HEK293 (cell line): Measurements from ENCODE around the gene SLC39A3.
A peak's percentile ranks its signal among the peaks of the same experiment; 100 is the strongest.

Experiments used
- BCL11B ChIP-seq: fragments of 450-650 bp; formaldehyde crosslinking; IDR thresholded peaks from 2 replicates; pipeline ENCODE4 v1.5.1; 2016; ENCODE audit warnings: low read depth, missing biosample characterization, missing genetic modification characterization
- GLIS1 ChIP-seq: fragments of 450-650 bp; formaldehyde crosslinking; IDR thresholded peaks from 2 replicates; pipeline ENCODE4 v1.5.1; 2016; ENCODE audit warnings: missing biosample characterization, missing genetic modification characterization
- GLIS2 ChIP-seq: fragments of 450-650 bp; formaldehyde crosslinking; IDR thresholded peaks from 2 replicates; pipeline ENCODE4 v1.5.1; 2016; ENCODE audit warnings: missing biosample characterization, missing genetic modification characterization
- KLF1 ChIP-seq: fragments of 450-650 bp; formaldehyde crosslinking; IDR thresholded peaks from 2 replicates; pipeline ENCODE4 v1.5.1; 2016; ENCODE audit warnings: missing biosample characterization, missing genetic modification characterization
- SETDB1 ChIP-seq: IDR thresholded peaks from one replicate; pipeline ENCODE4 v1.6.1; 2017; ENCODE audit warnings: mild to moderate bottlenecking, low read length, moderate library complexity, mixed read lengths; ENCODE audit not compliant: insufficient read length
- SP3 ChIP-seq: fragments of 450-650 bp; formaldehyde crosslinking; IDR thresholded peaks from 2 replicates; pipeline ENCODE4 v1.5.1; 2016; ENCODE audit warnings: missing biosample characterization, missing genetic modification characterization
- SP7 ChIP-seq: fragments of 450-650 bp; formaldehyde crosslinking; IDR thresholded peaks from 2 replicates; pipeline ENCODE4 v1.5.1; 2016; ENCODE audit warnings: missing biosample characterization, missing genetic modification characterization
- YY1 ChIP-seq: fragments of 450-650 bp; formaldehyde crosslinking; IDR thresholded peaks from 2 replicates; pipeline ENCODE4 v1.5.1; 2018; ENCODE audit warnings: missing biosample characterization, missing genetic modification characterization
- YY2 ChIP-seq: fragments of 450-650 bp; formaldehyde crosslinking; IDR thresholded peaks from 2 replicates; pipeline ENCODE4 v1.5.1; 2016; ENCODE audit warnings: missing biosample characterization, missing genetic modification characterization
- ZBTB17 ChIP-seq: fragments of 450-650 bp; formaldehyde crosslinking; IDR thresholded peaks from 2 replicates; pipeline ENCODE4 v1.5.1; 2016; ENCODE audit warnings: missing biosample characterization, missing genetic modification characterization
- ZBTB48 ChIP-seq: fragments of 450-650 bp; formaldehyde crosslinking; IDR thresholded peaks from 2 replicates; pipeline ENCODE4 v1.5.1; 2016; ENCODE audit warnings: missing biosample characterization, missing genetic modification characterization
- ZEB2 ChIP-seq: fragments of 450-650 bp; formaldehyde crosslinking; IDR thresholded peaks from 2 replicates; pipeline ENCODE4 v1.5.1; 2016; ENCODE audit warnings: missing biosample characterization, missing genetic modification characterization
- ZFHX2 ChIP-seq: fragments of 450-650 bp; formaldehyde crosslinking; conservative IDR thresholded peaks from 2 replicates; pipeline ENCODE4 v1.5.1; 2016; ENCODE audit warnings: missing biosample characterization, missing genetic modification characterization
- ZFP69B ChIP-seq: fragments of 450-650 bp; formaldehyde crosslinking; IDR thresholded peaks from 2 replicates; pipeline ENCODE4 v1.5.1; 2016; ENCODE audit warnings: missing biosample characterization, missing genetic modification characterization
- ZNF2 ChIP-seq: fragments of 450-650 bp; formaldehyde crosslinking; IDR thresholded peaks from 2 replicates; pipeline ENCODE4 v1.5.1; 2016; ENCODE audit warnings: missing biosample characterization, missing genetic modification characterization
- ZNF335 ChIP-seq: fragments of 450-650 bp; formaldehyde crosslinking; conservative IDR thresholded peaks from 2 replicates; pipeline ENCODE4 v1.5.1; 2016; ENCODE audit warnings: missing biosample characterization, missing genetic modification characterization
- ZNF354C ChIP-seq: fragments of 450-650 bp; formaldehyde crosslinking; IDR thresholded peaks from 2 replicates; pipeline ENCODE4 v1.5.1; 2016; ENCODE audit warnings: missing biosample characterization, missing genetic modification characterization, low read depth, borderline replicate concordance
- ZNF560 ChIP-seq: fragments of 450-650 bp; formaldehyde crosslinking; IDR thresholded peaks from 2 replicates; pipeline ENCODE4 v1.5.1; 2017; ENCODE audit warnings: missing biosample characterization, missing genetic modification characterization, borderline replicate concordance
- ZNF600 ChIP-seq: fragments of 450-650 bp; formaldehyde crosslinking; IDR thresholded peaks from 2 replicates; pipeline ENCODE4 v1.5.1; 2016; ENCODE audit warnings: missing biosample characterization, missing genetic modification characterization
- ZNF629 ChIP-seq: fragments of 450-650 bp; formaldehyde crosslinking; IDR thresholded peaks from 2 replicates; pipeline ENCODE4 v1.5.1; 2017; ENCODE audit warnings: missing biosample characterization, missing genetic modification characterization
- ZNF747 ChIP-seq: fragments of 450-650 bp; formaldehyde crosslinking; IDR thresholded peaks from 2 replicates; pipeline ENCODE4 v1.5.1; 2016; ENCODE audit warnings: missing biosample characterization, missing genetic modification characterization
- ZSCAN16 ChIP-seq: fragments of 450-650 bp; formaldehyde crosslinking; IDR thresholded peaks from 2 replicates; pipeline ENCODE4 v1.5.1; 2016; ENCODE audit warnings: missing biosample characterization, missing genetic modification characterization
- TF ChIP-seq, protein P1 (sequence below): fragments of 450-650 bp; formaldehyde crosslinking; IDR thresholded peaks from 2 replicates; pipeline ENCODE4 v1.5.1; 2016; ENCODE audit warnings: missing biosample characterization, missing genetic modification characterization
- TF ChIP-seq, protein P2 (sequence below): fragments of 450-650 bp; formaldehyde crosslinking; IDR thresholded peaks from 2 replicates; pipeline ENCODE4 v1.5.1; 2016; ENCODE audit warnings: missing biosample characterization, missing genetic modification characterization
- TF ChIP-seq, protein P3 (sequence below): fragments of 450-650 bp; formaldehyde crosslinking; IDR thresholded peaks from 2 replicates; pipeline ENCODE4 v1.5.1; 2016; ENCODE audit warnings: missing biosample characterization, missing genetic modification characterization
- TF ChIP-seq, protein P4 (sequence below): fragments of 450-650 bp; formaldehyde crosslinking; IDR thresholded peaks from 2 replicates; pipeline ENCODE4 v1.5.1; 2016; ENCODE audit warnings: missing biosample characterization, missing genetic modification characterization
- TF ChIP-seq, protein P5 (sequence below): fragments of 450-650 bp; formaldehyde crosslinking; IDR thresholded peaks from 2 replicates; pipeline ENCODE4 v1.5.1; 2016; ENCODE audit warnings: missing biosample characterization, missing genetic modification characterization
- TF ChIP-seq, protein P6 (sequence below): fragments of 450-650 bp; formaldehyde crosslinking; IDR thresholded peaks from 2 replicates; pipeline ENCODE4 v1.5.1; 2017; ENCODE audit warnings: missing biosample characterization, missing genetic modification characterization

The SLC39A3 gene

DNA sequence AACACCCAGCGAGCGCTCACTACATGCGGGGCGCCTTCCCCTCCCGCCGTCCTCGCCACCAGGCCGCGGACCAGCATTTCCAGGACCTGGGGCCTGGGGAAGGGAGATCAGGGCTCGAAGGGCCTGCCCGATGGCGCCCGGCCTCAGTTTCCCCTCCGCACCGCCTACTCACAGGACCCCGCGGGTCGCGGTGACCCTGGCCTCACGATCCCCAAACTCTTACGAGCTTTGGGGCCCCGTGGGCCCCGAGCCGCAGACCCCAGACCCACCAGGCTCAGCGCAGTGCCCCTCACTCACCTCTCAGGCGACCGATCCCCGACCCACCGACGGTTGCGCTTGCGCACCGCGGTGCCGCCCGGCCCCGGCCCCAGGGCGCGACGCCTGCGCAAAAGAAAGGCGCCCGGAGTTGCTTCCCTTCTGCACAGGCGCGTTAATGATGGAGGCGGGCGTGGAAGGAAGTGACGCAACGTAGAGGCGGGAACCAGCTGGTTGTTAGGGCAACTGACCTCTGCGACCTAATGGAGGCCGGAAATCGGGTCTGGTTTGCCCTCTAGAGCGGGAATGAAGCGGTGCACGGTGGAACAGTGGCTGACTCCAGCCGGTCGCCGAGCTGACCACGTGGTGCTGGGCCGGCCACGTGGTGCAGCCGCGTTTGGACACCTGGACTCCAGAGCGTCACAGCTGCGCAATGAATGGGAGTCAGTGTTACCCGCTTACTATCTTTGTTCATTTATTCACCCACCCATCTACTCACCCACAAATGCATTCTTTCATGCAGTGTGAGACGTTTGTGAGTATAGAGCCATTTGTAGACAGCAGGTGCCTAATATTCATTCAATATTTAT, 43.3 kb upstream of the SLC39A3 start, which contains the start of gene SGTA (continued):
- TF ChIP-seq ZEB2 (tag by site-specific recombination), result peak; percentile 70
- TF ChIP-seq KLF1 (tag by site-specific recombination), result peak; percentile 8; the same call in 1 of the 2 replicates
- peak; percentile 68 for TF ChIP-seq SETDB1
- TF ChIP-seq, protein P1, sequence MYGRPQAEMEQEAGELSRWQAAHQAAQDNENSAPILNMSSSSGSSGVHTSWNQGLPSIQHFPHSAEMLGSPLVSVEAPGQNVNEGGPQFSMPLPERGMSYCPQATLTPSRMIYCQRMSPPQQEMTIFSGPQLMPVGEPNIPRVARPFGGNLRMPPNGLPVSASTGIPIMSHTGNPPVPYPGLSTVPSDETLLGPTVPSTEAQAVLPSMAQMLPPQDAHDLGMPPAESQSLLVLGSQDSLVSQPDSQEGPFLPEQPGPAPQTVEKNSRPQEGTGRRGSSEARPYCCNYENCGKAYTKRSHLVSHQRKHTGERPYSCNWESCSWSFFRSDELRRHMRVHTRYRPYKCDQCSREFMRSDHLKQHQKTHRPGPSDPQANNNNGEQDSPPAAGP (tag by site-specific recombination), result 0 out of 2 replicates have a peak, but pooled peaks have one; percentile 16
- peak; percentile 13 for TF ChIP-seq ZFHX2 (tag by site-specific recombination)
- peak; percentile 45; the same call in 1 of the 2 replicates for TF ChIP-seq ZBTB17 (tag by site-specific recombination)
- TF ChIP-seq YY1, result peak; percentile 81
- peak; percentile 66 for TF ChIP-seq SP7 (tag by site-specific recombination)
- TF ChIP-seq, protein P2, sequence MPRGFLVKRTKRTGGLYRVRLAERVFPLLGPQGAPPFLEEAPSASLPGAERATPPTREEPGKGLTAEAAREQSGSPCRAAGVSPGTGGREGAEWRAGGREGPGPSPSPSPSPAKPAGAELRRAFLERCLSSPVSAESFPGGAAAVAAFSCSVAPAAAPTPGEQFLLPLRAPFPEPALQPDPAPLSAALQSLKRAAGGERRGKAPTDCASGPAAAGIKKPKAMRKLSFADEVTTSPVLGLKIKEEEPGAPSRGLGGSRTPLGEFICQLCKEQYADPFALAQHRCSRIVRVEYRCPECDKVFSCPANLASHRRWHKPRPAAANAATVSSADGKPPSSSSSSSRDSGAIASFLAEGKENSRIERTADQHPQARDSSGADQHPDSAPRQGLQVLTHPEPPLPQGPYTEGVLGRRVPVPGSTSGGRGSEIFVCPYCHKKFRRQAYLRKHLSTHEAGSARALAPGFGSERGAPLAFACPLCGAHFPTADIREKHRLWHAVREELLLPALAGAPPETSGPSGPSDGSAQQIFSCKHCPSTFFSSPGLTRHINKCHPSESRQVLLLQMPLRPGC, result peak; percentile 39; the same call in 1 of the 2 replicates
- no peak for TF ChIP-seq GLIS2 (tag by site-specific recombination)
- TF ChIP-seq, protein P3, sequence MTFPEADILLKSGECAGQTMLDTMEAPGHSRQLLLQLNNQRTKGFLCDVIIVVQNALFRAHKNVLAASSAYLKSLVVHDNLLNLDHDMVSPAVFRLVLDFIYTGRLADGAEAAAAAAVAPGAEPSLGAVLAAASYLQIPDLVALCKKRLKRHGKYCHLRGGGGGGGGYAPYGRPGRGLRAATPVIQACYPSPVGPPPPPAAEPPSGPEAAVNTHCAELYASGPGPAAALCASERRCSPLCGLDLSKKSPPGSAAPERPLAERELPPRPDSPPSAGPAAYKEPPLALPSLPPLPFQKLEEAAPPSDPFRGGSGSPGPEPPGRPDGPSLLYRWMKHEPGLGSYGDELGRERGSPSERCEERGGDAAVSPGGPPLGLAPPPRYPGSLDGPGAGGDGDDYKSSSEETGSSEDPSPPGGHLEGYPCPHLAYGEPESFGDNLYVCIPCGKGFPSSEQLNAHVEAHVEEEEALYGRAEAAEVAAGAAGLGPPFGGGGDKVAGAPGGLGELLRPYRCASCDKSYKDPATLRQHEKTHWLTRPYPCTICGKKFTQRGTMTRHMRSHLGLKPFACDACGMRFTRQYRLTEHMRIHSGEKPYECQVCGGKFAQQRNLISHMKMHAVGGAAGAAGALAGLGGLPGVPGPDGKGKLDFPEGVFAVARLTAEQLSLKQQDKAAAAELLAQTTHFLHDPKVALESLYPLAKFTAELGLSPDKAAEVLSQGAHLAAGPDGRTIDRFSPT (tag by site-specific recombination), result peak; percentile 73; the same call in 1 of the 2 replicates
- peak; percentile 98 for TF ChIP-seq BCL11B
- peak; percentile 81 for TF ChIP-seq ZNF335 (tag by site-specific recombination)
- TF ChIP-seq, protein P4, sequence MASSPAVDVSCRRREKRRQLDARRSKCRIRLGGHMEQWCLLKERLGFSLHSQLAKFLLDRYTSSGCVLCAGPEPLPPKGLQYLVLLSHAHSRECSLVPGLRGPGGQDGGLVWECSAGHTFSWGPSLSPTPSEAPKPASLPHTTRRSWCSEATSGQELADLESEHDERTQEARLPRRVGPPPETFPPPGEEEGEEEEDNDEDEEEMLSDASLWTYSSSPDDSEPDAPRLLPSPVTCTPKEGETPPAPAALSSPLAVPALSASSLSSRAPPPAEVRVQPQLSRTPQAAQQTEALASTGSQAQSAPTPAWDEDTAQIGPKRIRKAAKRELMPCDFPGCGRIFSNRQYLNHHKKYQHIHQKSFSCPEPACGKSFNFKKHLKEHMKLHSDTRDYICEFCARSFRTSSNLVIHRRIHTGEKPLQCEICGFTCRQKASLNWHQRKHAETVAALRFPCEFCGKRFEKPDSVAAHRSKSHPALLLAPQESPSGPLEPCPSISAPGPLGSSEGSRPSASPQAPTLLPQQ, result peak; percentile 84
- peak; percentile 86 for TF ChIP-seq ZNF600
- TF ChIP-seq ZNF747 (tag by site-specific recombination), result no peak
- no peak for TF ChIP-seq ZNF354C (tag by site-specific recombination)
- TF ChIP-seq ZSCAN16 (tag by site-specific recombination), result no peak
- TF ChIP-seq, protein P5, sequence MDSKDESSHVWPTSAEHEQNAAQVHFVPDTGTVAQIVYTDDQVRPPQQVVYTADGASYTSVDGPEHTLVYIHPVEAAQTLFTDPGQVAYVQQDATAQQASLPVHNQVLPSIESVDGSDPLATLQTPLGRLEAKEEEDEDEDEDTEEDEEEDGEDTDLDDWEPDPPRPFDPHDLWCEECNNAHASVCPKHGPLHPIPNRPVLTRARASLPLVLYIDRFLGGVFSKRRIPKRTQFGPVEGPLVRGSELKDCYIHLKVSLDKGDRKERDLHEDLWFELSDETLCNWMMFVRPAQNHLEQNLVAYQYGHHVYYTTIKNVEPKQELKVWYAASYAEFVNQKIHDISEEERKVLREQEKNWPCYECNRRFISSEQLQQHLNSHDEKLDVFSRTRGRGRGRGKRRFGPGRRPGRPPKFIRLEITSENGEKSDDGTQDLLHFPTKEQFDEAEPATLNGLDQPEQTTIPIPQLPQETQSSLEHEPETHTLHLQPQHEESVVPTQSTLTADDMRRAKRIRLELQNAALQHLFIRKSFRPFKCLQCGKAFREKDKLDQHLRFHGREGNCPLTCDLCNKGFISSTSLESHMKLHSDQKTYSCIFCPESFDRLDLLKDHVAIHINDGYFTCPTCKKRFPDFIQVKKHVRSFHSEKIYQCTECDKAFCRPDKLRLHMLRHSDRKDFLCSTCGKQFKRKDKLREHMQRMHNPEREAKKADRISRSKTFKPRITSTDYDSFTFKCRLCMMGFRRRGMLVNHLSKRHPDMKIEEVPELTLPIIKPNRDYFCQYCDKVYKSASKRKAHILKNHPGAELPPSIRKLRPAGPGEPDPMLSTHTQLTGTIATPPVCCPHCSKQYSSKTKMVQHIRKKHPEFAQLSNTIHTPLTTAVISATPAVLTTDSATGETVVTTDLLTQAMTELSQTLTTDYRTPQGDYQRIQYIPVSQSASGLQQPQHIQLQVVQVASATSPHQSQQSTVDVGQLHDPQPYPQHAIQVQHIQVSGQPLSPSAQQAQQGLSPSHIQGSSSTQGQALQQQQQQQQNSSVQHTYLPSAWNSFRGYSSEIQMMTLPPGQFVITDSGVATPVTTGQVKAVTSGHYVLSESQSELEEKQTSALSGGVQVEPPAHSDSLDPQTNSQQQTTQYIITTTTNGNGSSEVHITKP, result peak; percentile 43; the same call in 1 of the 2 replicates
- peak; percentile 78 for TF ChIP-seq ZFP69B (tag by site-specific recombination)
- peak; percentile 85 for TF ChIP-seq ZNF629 (tag by site-specific recombination)
- peak; percentile 77 for TF ChIP-seq YY2
- TF ChIP-seq, protein P6, sequence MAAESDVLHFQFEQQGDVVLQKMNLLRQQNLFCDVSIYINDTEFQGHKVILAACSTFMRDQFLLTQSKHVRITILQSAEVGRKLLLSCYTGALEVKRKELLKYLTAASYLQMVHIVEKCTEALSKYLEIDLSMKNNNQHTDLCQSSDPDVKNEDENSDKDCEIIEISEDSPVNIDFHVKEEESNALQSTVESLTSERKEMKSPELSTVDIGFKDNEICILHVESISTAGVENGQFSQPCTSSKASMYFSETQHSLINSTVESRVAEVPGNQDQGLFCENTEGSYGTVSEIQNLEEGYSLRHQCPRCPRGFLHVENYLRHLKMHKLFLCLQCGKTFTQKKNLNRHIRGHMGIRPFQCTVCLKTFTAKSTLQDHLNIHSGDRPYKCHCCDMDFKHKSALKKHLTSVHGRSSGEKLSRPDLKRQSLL (tag by site-specific recombination), result 0 out of 2 replicates have a peak, but pooled peaks have one; percentile 23
- no peak for TF ChIP-seq ZNF560
- TF ChIP-seq GLIS1, result peak; percentile 30; the same call in 1 of the 2 replicates
- TF ChIP-seq ZBTB48 (tag by site-specific recombination), result peak; percentile 62
- peak; percentile 78 for TF ChIP-seq SP3 (tag by site-specific recombination)
- 0 out of 2 replicates have a peak, but pooled peaks have one; percentile 31 for TF ChIP-seq ZNF2
